Measurements from ENCODE around the gene RNF212.

RNF212 gene

DNA sequence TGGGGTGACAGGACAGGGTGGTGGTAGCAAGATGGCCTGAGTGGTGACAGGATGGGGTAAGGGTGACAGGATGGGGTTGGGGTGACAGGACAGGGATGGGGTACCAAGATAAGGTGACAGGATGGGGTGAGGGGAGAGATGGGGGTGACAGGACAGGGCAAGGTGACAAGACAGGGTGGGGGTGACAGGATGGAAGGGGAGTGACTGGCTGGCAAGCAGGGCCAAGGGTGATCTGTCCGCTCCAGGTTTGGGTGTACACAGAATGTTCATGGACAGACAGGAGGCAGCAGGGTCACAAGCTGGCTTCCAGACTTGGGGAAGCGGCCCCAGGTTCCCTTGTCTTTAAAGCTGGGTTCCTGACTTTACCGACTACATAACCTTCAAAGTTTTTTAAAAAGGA is 23.3 kb downstream of the RNF212 start:
- TF ChIP-seq, protein P1, sequence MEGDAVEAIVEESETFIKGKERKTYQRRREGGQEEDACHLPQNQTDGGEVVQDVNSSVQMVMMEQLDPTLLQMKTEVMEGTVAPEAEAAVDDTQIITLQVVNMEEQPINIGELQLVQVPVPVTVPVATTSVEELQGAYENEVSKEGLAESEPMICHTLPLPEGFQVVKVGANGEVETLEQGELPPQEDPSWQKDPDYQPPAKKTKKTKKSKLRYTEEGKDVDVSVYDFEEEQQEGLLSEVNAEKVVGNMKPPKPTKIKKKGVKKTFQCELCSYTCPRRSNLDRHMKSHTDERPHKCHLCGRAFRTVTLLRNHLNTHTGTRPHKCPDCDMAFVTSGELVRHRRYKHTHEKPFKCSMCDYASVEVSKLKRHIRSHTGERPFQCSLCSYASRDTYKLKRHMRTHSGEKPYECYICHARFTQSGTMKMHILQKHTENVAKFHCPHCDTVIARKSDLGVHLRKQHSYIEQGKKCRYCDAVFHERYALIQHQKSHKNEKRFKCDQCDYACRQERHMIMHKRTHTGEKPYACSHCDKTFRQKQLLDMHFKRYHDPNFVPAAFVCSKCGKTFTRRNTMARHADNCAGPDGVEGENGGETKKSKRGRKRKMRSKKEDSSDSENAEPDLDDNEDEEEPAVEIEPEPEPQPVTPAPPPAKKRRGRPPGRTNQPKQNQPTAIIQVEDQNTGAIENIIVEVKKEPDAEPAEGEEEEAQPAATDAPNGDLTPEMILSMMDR (conservative IDR thresholded peaks at IDR 0.05), result no peak
- TF ChIP-seq ZFX (IDR thresholded peaks at IDR 0.05), result no peak

GRCh38 chr4:1087371-1087770 is 26.0 kb downstream of the RNF212 start:
- TF ChIP-seq, protein P1 (conservative IDR thresholded peaks at IDR 0.05), result no peak
- no peak for TF ChIP-seq ZFX (IDR thresholded peaks at IDR 0.05)
- no peak overlapping the region for H3K27ac ChIP-seq

More for the DNA sequence above, 23.3 kb downstream of the RNF212 start:
- no peak overlapping the region for H3K27ac ChIP-seq

DNA sequence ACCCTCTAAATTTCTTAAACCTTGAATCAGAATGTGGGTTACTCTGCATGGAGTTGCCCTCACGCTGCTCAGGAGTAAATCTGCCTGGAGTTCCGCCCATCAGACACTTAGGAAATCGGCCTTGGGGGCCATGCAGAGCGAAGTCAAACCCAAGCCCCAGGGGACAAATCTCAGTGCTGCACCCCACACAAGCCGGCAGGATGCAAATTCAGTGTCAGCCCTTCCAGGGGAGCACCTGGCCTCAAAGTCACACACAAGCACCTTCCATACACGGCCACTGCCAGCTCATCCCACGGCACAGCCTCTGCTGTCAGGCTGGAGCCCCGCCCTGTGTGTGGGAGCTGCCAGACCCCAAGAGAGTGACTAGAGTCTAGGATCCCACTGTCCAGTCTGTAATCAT is 27.4 kb downstream of the RNF212 start:
- no peak for TF ChIP-seq ZFX (IDR thresholded peaks at IDR 0.05)
- TF ChIP-seq, protein P1 (conservative IDR thresholded peaks at IDR 0.05), result no peak

GRCh38 chr4:1085404-1085799 is 28.0 kb downstream of the RNF212 start:
- H3K27ac ChIP-seq, result no peak overlapping the region
- TF ChIP-seq, protein P1 (conservative IDR thresholded peaks at IDR 0.05), result no peak
- TF ChIP-seq ZFX (IDR thresholded peaks at IDR 0.05), result no peak

More for the DNA sequence above, 27.4 kb downstream of the RNF212 start:
- no peak overlapping the region for H3K27ac ChIP-seq

DNA sequence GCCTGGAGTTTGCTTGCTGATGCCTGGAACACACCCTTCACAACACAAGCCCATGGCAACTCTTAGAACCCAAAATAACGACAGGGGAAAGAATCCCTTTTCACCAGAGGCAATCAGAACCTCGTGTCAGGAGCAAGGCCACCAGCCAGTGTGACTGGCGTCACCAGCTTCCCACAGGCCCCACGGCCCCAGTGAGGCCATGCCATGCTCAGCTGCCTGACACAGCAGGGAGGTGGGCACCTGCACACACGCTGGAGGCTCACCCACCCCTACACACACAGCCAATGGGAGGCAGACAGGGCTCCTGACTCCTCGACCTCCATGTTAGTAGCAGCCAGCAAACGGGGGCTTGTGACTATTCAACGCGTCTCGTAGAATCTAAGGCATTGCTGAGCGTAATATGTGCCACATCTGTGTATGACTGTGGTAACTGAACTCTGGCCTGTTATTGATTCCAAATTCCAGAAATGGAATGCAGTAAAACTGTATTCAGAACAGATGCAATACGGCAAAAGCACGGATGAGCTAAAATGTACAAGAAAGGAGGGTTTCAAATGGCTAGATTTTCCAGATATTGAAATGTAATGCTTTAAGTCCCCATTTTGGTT is 28.5 kb downstream of the RNF212 start:
- TF ChIP-seq, protein P1 (conservative IDR thresholded peaks at IDR 0.05), result no peak
- no peak for TF ChIP-seq ZFX (IDR thresholded peaks at IDR 0.05)
- H3K27ac ChIP-seq, result no peak overlapping the region

- TF ChIP-seq ZFX (IDR thresholded peaks at IDR 0.05), result no peak
- TF ChIP-seq, protein P1 (conservative IDR thresholded peaks at IDR 0.05), result no peak
- H3K27ac ChIP-seq, result no peak overlapping the region
These were observed 29.0 kb downstream of the RNF212 start for GRCh38 chr4:1084394-1084793.

GRCh38 chr4:1082215-1083182 is 30.9 kb downstream of the RNF212 start:
- no peak for TF ChIP-seq ZFX (IDR thresholded peaks at IDR 0.05)
- TF ChIP-seq, protein P1 (conservative IDR thresholded peaks at IDR 0.05), result no peak

More at GRCh38 chr4:1082215-1083182, 30.9 kb downstream of the RNF212 start:
- no peak overlapping the region for H3K27ac ChIP-seq
